Colon (tissue), 2 donors: ENCODE results near the gene BUB3.

Experiments
- FAIRE-seq: peaks from 2 replicates; lab custom pipeline; 2012; peaks lifted over from hg19 to GRCh38; lab: Jason Lieb, UNC
- donor health status: control.
- donor health status: control.

BUB3 gene, protein sequence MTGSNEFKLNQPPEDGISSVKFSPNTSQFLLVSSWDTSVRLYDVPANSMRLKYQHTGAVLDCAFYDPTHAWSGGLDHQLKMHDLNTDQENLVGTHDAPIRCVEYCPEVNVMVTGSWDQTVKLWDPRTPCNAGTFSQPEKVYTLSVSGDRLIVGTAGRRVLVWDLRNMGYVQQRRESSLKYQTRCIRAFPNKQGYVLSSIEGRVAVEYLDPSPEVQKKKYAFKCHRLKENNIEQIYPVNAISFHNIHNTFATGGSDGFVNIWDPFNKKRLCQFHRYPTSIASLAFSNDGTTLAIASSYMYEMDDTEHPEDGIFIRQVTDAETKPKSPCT

GRCh38 chr10:123154092-123154710 lies at the start of gene BUB3:
TSS of gene BUB3 (plus strand) at chr10:123154402. CDS start at chr10:123154918, 516 bp downstream.
- FAIRE-seq = peak; percentile 94

- no peak for FAIRE-seq
Measured at GRCh38 chr10:123109466-123109865, 44.7 kb upstream of the BUB3 start.

GRCh38 chr10:123117644-123118417 lies 36.4 kb upstream of the BUB3 start:
- FAIRE-seq = no peak

GRCh38 chr10:123119081-123119480 lies 35.1 kb upstream of the BUB3 start:
- no peak for FAIRE-seq

DNA sequence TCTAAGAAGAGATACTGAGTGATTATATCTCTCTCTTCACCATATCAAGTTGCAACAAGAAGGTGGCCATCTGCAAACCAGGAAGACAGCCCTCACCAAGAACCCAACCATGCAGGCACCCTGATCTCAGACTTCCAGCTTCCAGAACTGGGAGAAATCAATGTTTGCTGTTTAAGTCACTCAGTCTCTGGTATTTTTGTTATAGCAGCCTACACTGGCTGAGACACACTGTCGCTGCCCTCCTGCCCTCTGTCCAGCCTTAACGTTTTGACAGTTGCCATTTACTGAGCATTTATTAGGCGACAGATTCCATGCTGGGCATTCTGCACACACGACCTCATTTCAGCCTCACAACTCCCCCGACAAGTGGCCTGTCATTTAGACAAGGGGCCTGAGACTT lies 28.0 kb upstream of the BUB3 start:
- FAIRE-seq = no peak

DNA sequence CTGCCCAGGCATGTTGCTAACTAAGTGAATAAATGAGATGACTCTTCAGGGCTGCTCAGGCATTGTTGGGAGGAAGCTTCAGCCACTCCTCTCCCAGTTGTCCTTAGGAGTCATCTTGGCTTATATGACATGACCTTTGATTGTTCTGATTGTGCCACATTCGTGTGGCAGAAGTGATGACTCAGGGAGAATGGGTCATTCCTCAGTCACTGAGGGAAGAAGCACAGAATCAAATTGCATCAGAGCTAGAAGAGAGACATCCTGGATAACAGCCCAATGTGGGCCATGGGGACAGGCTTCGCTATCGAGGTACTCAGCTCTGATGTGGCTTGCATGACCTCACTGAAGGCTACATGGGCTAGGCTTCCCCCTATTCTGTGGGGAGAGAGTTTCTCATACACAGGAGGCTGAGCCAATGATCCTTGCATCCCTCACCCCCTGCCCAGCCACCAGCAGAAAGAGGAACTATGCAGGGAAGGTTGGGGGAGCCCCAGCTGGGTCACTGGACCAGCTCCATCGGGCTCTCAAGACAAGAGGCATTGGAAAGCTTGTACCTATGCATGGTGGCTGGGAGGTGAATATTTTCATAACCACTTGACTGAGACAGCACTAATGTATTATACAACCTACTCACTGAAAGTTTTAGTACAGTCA lies 24.5 kb upstream of the BUB3 start:
- no peak for FAIRE-seq

DNA sequence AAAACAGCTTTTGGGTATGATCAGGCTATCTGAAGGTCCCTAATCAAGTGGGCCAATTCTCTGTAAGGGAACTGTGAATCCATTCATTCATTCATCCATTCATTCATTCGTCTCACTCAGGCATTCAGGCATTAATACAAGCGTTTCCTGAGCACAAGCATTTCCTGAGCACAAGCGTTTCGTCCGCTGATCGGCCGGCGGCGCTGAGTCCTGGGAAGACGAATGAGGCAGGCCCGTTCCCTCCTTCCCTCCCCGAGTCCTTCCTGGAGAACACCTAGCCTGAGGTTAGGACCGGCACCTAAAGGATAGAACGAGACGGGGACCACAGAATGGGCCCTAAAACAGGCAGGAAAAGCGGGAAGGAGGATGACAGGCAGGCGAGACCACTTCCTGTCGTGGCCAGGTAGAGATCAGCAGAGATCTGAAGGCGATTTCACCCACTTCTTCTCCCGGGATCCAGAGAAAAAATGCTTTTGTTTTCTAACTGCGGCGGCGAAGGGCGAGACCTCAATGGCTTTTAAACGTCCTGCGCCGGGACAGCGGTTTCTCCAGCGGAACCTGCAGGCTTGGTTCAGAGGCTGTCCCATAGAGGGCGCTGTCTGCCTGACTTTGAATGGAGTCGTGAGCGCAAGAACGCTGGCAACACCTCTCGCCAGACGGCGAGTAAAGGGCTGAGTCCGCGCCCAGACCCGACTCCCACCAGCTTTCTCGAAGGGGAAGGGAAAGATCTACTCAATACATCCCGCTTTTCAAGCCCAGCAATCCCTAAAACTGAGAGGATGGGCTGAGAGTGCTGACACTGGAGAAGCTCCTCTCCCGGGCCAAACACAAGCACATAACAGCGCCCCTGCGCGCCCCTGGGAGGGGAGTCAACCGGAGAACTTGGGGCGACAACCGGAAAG lies 21.4 kb upstream of the BUB3 start:
- no peak for FAIRE-seq

DNA sequence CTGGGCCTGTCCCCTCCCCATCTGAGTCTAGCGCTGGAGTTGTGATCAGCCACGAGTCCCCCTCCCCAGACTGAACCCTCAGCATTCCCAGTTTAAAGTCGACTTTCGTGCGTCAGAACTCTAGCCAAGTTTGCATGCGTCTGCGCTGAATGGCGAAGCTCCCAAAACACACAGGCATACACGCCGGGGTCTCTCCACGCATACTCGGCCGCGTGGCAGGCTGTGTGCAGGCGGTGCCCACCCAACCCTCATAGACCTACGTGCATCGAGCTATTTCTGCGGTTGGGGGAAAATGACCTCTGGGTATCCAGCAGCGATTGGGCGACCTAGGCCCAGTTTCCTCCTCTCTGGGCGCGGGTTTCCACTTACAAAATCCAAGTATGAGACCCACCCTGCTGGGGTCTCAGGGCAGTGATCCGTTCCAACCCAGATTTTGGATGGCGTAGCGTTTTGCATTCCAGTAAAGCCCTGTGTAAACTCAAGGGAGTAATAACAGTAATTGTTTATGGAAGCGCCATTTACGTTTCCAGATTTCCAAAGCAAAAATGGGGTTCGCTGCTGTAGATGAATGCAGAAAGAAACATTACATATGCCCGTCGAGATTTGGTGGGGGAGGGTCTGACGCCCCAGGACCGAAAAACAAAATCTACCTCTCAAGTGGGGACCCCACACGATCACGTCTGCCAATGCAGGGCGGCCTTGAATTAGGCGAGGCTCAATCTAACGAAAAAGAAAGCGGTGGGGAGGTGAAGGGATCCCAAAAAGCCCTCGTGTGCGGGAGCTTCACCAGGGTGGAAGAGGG lies 20.5 kb upstream of the BUB3 start:
- FAIRE-seq = no peak

GRCh38 chr10:123134343-123134914 lies 19.8 kb upstream of the BUB3 start:
- FAIRE-seq = no peak

GRCh38 chr10:123134915-123135414 lies 19.2 kb upstream of the BUB3 start:
- no peak for FAIRE-seq

- no peak for FAIRE-seq
Measured at GRCh38 chr10:123135415-123136141, 18.6 kb upstream of the BUB3 start, which contains the start of gene HMX3. TSS of gene HMX3 (plus strand) at chr10:123135970. CDS start at chr10:123136051, 81 bp downstream.

- FAIRE-seq = no peak
Measured at GRCh38 chr10:123136221-123136805, 17.9 kb upstream of the BUB3 start.

GRCh38 chr10:123136806-123137642 lies 17.2 kb upstream of the BUB3 start:
- FAIRE-seq = no peak

DNA sequence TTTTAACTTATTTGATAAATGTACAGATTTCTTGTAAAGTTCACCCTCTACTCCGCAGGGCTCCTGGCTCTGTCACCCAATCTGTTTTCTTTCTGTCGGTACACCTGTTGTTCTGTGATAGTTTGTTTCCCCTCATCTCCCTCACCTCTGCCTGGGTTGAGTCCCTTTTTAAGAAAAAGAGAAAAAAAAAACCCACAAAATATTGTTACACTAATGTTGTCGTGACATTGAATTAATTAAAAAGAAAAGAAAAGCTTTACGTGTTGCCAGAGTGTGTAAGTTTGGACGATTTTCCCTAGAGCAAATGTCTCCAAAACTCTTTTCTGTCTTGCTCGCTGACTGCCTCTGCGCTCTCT lies 15.1 kb upstream of the BUB3 start:
- no peak for FAIRE-seq

GRCh38 chr10:123139521-123140163 lies 14.6 kb upstream of the BUB3 start:
- no peak for FAIRE-seq

GRCh38 chr10:123140164-123140982 lies 13.8 kb upstream of the BUB3 start:
- FAIRE-seq = no peak

GRCh38 chr10:123140983-123141390 lies 13.2 kb upstream of the BUB3 start:
- FAIRE-seq = no peak
